ENCODE measurements around the gene MAN2A2.

Gene MAN2A2

GRCh38 chr15:90962021-90962420, 58.9 kb downstream of the MAN2A2 start:
- TF ChIP-seq CTCF (conservative IDR thresholded peaks at IDR 0.05), result no peak

GRCh38 chr15:90966262-90966661, 63.2 kb downstream of the MAN2A2 start:
- TF ChIP-seq CTCF (conservative IDR thresholded peaks at IDR 0.05), result no peak
- H3K27ac ChIP-seq, result no peak overlapping the region

More at GRCh38 chr15:90962021-90962420, 58.9 kb downstream of the MAN2A2 start:
- H3K27ac ChIP-seq, result 0 out of 2 replicates have a peak overlapping the region, but pooled peaks have one; percentile 56

- TF ChIP-seq CTCF (conservative IDR thresholded peaks at IDR 0.05), result no peak
- no peak overlapping the region for H3K27ac ChIP-seq
Measured at GRCh38 chr15:90967206-90967605, 64.1 kb downstream of the MAN2A2 start.

- H3K27ac ChIP-seq, result no peak overlapping the region
- no peak for TF ChIP-seq CTCF (conservative IDR thresholded peaks at IDR 0.05)
Measured at GRCh38 chr15:90968434-90968833, 65.3 kb downstream of the MAN2A2 start.

GRCh38 chr15:90970274-90970673, 67.2 kb downstream of the MAN2A2 start:
- TF ChIP-seq CTCF (conservative IDR thresholded peaks at IDR 0.05), result no peak
- H3K27ac ChIP-seq, result no peak overlapping the region

- TF ChIP-seq CTCF (conservative IDR thresholded peaks at IDR 0.05), result no peak
- H3K27ac ChIP-seq, result no peak overlapping the region
Measured at GRCh38 chr15:90972133-90972532, 69.0 kb downstream of the MAN2A2 start.

Measured in VCaP (cell line).